ENCODE data around the gene NEAT1.

Gene NEAT1

GRCh38 chr11:65434057-65434666 lies 11.6 kb downstream of the NEAT1 start:
- DNase-seq (ENCODE audit: low read depth): no peak
- TF ChIP-seq MAX (IDR thresholded peaks at IDR 0.05; ENCODE audit: low read depth, low read length) (no peak), MYC (IDR thresholded peaks at IDR 0.05; ENCODE audit: low read depth, low read length) (no peak), POLR2A (IDR thresholded peaks at IDR 0.05; ENCODE audit: extremely low read depth, insufficient read length) (no peak), CTCF (IDR thresholded peaks at IDR 0.05; ENCODE audit: low read depth, low read length) (no peak)
- no peak overlapping the region for H3K4me3 ChIP-seq (ENCODE audit: low read depth, low read length)

GRCh38 chr11:65434667-65435410 lies 12.2 kb downstream of the NEAT1 start:
- DNase-seq (ENCODE audit: low read depth): no peak
- H3K4me3 ChIP-seq (ENCODE audit: low read depth, low read length): no peak overlapping the region

GRCh38 chr11:65435411-65435931 lies 12.9 kb downstream of the NEAT1 start:
- H3K4me3 ChIP-seq (ENCODE audit: low read depth, low read length): no peak overlapping the region
- TF ChIP-seq POLR2A (IDR thresholded peaks at IDR 0.05; ENCODE audit: extremely low read depth, insufficient read length) (no peak), MAX (IDR thresholded peaks at IDR 0.05; ENCODE audit: low read depth, low read length) (no peak), MYC (IDR thresholded peaks at IDR 0.05; ENCODE audit: low read depth, low read length) (no peak), CTCF (IDR thresholded peaks at IDR 0.05; ENCODE audit: low read depth, low read length) (no peak)
- DNase-seq (ENCODE audit: low read depth): no peak

More at GRCh38 chr11:65434667-65435410, 12.2 kb downstream of the NEAT1 start:
- no peak for TF ChIP-seq CTCF (IDR thresholded peaks at IDR 0.05; ENCODE audit: low read depth, low read length)
- TF ChIP-seq POLR2A (IDR thresholded peaks at IDR 0.05; ENCODE audit: extremely low read depth, insufficient read length): peak; percentile 7

GRCh38 chr11:65435981-65436411 lies 13.4 kb downstream of the NEAT1 start:
- TF ChIP-seq POLR2A (IDR thresholded peaks at IDR 0.05; ENCODE audit: extremely low read depth, insufficient read length) (no peak), MAX (IDR thresholded peaks at IDR 0.05; ENCODE audit: low read depth, low read length) (no peak), CTCF (IDR thresholded peaks at IDR 0.05; ENCODE audit: low read depth, low read length) (no peak), MYC (IDR thresholded peaks at IDR 0.05; ENCODE audit: low read depth, low read length) (no peak)
- H3K4me3 ChIP-seq (ENCODE audit: low read depth, low read length): no peak overlapping the region
- DNase-seq (ENCODE audit: low read depth): no peak

- H3K4me3 ChIP-seq (ENCODE audit: low read depth, low read length): no peak overlapping the region
- TF ChIP-seq MYC (IDR thresholded peaks at IDR 0.05; ENCODE audit: low read depth, low read length): no peak
- TF ChIP-seq MAX (IDR thresholded peaks at IDR 0.05; ENCODE audit: low read depth, low read length): no peak
- TF ChIP-seq POLR2A (IDR thresholded peaks at IDR 0.05; ENCODE audit: extremely low read depth, insufficient read length): no peak
- no peak for TF ChIP-seq CTCF (IDR thresholded peaks at IDR 0.05; ENCODE audit: low read depth, low read length)
- DNase-seq (ENCODE audit: low read depth): no peak
These were observed 13.9 kb downstream of the NEAT1 start for GRCh38 chr11:65436412-65437032.

All from NB4 (cell line).